GM18909 (cell line): ENCODE results near the gene HM13.
"Not testable (repeated sequence)": the region's sequence is repeated elsewhere in the genome, so short reads cannot be mapped to it uniquely, and the experiment has no call there.

Experiments
- ATAC-seq: cut with Tn5 transposase; IDR thresholded peaks from one replicate; pipeline ENCODE4 v1.9.1; 2021; ENCODE audit warnings: mild to moderate bottlenecking; ENCODE audit not compliant: unreplicated experiment, poor library complexity

The HM13 gene

GRCh38 chr20:31500527-31500926 lies 13.7 kb upstream of the HM13 start:
- no peak for ATAC-seq

GRCh38 chr20:31502884-31503673 lies 11.2 kb upstream of the HM13 start:
- peak; percentile 97 for ATAC-seq

GRCh38 chr20:31505903-31506302 lies 8.3 kb upstream of the HM13 start:
- ATAC-seq: no peak

GRCh38 chr20:31508517-31509244 lies 5.6 kb upstream of the HM13 start:
- ATAC-seq: no peak

- no peak for ATAC-seq
Observed at GRCh38 chr20:31515072-31515774, 981 bp downstream of the HM13 start.

GRCh38 chr20:31515775-31516107 lies 1.5 kb downstream of the HM13 start:
- ATAC-seq: no peak

GRCh38 chr20:31516166-31516565 lies 1.9 kb downstream of the HM13 start:
- no peak for ATAC-seq

GRCh38 chr20:31516651-31517050 lies 2.4 kb downstream of the HM13 start:
- no peak for ATAC-seq

GRCh38 chr20:31517373-31517772 lies 3.1 kb downstream of the HM13 start:
- no peak for ATAC-seq

GRCh38 chr20:31521267-31521666 lies 7.0 kb downstream of the HM13 start:
- not testable (repeated sequence) for ATAC-seq

- no peak for ATAC-seq
Observed at GRCh38 chr20:31522731-31523130, 8.5 kb downstream of the HM13 start.

GRCh38 chr20:31523361-31524283 lies 9.4 kb downstream of the HM13 start:
- ATAC-seq: no peak

- ATAC-seq: no peak
Observed at GRCh38 chr20:31527266-31527665, 13.0 kb downstream of the HM13 start.

GRCh38 chr20:31535298-31535697 lies 21.1 kb downstream of the HM13 start:
- no peak for ATAC-seq

- ATAC-seq: no peak
Observed at GRCh38 chr20:31536575-31536974, 22.3 kb downstream of the HM13 start.

- no peak for ATAC-seq
Observed at GRCh38 chr20:31537116-31537871, 23.1 kb downstream of the HM13 start.

- no peak for ATAC-seq
Observed at GRCh38 chr20:31537890-31538289, 23.6 kb downstream of the HM13 start.

GRCh38 chr20:31538326-31538725 lies 24.1 kb downstream of the HM13 start:
- no peak for ATAC-seq

GRCh38 chr20:31539636-31540035 lies 25.4 kb downstream of the HM13 start:
- ATAC-seq: not testable (repeated sequence)
